SK-N-MC (cell line): ENCODE measurements around the gene TRIM63.

Experiments
- EZH2 ChIP-seq: fragments of 200-600 bp; sonication (generic); IDR thresholded peaks from one replicate; pipeline ENCODE4 v1.6.1; 2017; ENCODE audit warnings: antibody characterized with exemption
- FOXP2 ChIP-seq: optimal IDR thresholded peaks from 2 replicates; pipeline ENCODE3; 2011; ENCODE audit warnings: mild to moderate bottlenecking, moderate library complexity; ENCODE audit not compliant: insufficient read depth; ENCODE audit errors: extremely low read length, control extremely low read depth

DNA sequence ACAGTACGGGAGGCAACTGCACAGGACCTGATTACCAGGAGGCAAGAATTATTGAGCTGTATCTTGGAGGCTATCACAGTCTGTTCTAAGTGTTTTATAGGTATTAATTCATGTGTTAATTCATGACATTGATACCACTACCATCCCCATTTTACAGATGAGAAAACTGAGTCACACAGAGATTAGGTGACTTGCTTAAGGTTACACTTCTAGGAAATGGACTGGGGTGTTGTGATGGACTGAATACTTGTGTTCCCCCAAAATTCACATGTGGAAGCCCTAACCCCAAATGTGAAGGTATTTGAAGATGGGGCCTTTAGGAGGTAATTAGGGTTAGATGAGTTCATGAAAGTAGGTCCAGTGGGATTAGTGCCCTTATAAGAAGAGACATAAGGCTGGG is 10.1 kb upstream of the TRIM63 start:
- TF ChIP-seq EZH2 = no peak
- TF ChIP-seq FOXP2 = no peak
